ENCODE results near the gene ARHGAP32.
A peak's percentile ranks its signal among the peaks of the same experiment; 100 is the strongest.
"Not testable (repeated sequence)": the region's sequence is repeated elsewhere in the genome, so short reads cannot be mapped to it uniquely, and the experiment has no call there.

ARHGAP32 gene

DNA sequence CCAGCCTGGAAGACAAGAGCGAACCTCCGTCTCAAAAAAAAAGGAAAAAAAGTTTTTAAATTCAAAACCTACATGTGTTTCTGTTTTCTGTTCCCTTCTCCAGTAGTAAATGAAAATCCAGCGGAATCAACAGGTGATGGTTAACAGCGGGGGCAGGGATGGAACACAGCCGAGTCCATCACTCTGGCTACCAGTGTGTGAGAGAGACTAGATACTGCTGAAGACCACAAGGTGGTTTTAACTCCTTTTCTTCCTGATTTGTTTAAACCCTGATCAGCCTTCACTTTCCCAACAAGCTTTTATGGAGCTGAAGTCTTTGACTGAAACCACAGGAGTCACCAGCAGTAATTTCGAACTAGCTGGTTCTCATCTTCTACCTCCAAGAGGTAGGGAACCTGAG is 3.6 kb upstream of the ARHGAP32 start:
- no peak for DNase-seq

DNA sequence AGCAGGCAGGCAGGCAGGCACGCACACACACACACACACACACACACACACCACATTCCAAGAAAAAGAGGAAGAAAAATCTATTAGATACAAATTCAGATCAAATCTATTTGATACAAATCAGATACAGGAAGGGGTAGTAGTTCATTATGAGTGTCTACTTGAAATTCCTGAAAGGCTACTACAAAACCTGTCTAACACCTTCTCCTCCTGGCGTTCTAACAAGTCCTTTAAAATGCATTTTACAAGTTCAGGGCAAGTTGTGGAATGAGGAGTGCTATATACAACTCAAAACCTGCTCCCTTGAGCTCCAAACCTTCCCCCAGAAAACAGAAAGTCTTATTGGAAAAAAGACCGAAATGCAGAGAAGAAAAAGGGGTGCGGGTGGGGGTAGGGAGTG is 476 bp downstream of the ARHGAP32 start:
- no peak for DNase-seq

DNA sequence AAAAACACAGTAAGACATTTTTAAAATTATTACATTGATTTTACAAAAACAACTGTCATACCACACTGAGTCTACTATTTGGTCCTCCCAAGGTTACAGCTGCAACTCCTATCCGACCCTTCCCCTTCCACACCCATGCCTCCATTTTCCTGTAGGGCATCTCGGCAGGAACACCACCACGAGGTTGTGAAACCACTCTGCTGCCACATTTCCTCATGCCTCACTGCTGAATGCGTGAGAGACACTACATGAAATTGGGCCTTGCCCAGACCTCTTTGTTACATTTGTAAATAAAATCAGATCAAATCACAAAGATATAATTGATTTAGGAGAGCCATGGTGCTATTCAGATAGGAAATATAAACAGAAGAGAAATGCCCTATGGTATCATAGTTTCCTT is 2.0 kb downstream of the ARHGAP32 start:
- DNase-seq, result no peak

DNA sequence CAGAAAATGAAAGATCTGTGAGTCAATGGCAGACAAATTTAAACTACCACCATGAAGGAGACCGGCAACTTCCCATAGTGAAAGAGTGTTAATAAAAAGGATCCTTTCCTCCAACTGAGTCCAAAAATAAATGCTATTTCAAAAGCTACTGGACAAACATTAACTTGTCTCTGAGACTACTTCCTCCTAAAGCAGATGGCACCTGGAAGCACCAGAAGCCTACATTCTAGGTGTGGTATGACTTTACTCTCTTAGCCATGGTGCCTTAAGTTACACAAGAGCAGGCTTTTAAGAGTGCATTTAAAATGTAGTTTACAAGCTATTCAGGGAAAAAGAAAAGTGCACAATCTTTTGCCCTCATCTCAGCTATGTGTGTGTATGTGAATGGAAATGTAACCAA is 2.5 kb downstream of the ARHGAP32 start:
- no peak for DNase-seq

DNA sequence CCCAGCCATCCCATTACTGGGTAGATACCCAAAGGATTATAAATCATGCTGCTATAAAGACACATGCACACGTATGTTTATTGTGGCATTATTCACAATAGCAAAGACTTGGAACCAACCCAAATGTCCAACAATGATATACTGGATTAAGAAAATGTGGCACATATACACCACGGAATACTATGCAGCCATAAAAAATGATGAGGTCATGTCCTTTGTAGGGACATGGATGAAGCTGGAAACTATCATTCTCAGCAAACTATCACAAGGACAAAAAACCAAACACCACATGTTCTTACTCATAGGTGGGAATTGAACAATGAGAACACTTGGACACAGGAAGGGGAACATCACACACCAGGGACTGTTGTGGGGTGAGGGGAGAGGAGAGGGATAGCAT is 7.0 kb downstream of the ARHGAP32 start:
- DNase-seq, result not testable (repeated sequence)

DNA sequence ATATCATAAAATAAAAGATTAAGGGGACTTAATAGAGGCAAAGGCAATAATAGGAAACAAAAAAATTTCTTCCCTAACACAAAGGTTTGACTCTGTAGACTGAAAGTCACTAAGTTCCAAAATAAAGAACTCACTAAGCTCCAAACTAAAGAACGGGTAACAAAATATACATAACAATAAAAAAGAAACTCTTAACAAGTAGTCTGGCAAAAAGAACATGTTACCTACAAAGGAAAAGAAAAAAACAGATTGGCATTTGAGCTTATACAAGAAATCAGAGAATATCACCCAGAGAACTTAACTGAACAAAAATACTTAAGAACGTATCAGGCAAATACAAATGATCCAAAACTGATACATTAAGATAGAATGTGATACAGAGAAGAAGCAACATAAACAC is 7.5 kb downstream of the ARHGAP32 start:
- DNase-seq, result no peak

DNA sequence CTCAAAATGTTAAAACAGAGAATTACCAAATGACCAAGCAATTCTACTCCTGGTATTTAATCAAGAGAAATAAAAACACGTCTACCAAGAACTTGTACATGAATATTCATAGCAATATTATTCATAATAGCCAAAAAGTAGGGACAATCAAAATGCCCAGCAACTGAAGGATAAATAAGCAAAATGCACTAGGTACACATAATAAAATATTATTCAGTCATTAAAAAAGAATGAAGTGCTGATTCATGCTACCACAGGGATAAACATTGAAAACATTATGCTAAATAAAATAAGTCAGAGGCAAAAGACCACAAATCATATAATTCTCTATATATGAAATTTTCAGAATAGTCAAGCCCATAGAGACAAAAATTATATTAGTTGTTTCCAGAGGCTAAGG is 24.8 kb downstream of the ARHGAP32 start:
- DNase-seq, result no peak

DNA sequence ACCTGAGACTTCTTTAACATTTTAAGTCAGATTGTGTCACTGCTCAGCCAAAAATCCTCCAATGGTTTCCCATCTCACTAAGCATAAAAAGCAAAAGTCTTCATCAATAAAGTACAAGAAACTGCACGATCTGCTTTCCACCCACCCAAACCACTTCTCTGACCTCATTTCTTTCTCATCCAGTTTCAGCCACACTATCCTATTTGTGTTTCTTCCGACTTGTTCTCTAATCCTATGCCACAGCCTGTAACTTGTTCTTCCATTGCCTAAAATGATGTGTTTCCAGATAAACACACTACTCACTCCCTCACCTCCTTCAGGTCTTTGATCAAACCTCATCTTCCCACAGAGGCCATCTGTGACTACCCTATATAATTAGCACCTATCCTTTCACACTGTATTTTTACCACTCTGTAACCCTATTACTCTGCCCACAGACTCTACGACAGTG is 28.4 kb downstream of the ARHGAP32 start:
- no peak for DNase-seq

DNA sequence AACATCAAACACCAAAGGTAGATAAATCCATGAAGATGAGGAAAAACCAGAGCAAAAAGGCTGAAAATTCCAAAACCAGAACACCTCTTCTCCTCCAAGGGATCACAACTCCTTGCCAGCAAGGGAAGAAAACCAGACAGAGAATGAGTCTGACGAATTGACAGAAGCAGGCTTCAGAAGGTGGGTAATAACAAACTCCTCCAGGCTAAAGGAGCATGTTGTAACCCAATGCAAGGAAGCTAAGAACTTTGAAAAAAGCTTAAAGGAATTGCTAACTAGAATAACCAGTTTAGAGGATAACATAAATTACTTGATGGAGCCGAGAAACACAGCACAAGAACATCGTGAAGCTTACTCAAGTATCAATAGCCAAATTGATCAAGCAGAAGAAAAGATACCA is 35.0 kb downstream of the ARHGAP32 start:
- DNase-seq, result not testable (repeated sequence)

DNA sequence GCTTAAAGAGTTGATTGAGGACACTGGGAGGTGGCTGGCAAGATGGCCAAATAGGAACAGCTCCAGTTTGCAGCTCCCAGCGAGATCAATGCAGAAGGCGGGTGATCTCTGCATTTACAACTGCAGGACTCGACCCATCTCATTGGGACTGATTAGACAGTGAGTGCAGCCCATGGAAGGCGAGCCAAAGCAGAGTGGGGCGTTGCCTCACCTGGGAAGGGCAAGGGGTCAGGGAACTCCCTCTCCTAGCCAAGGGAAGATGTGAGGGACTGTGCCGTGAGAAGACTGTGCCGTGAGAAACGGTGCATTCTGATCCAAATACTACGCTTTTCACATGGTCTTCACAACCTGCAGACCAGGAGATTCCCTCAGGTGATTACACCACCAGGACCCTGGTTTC is 36.4 kb downstream of the ARHGAP32 start:
- DNase-seq, result no peak

DNA sequence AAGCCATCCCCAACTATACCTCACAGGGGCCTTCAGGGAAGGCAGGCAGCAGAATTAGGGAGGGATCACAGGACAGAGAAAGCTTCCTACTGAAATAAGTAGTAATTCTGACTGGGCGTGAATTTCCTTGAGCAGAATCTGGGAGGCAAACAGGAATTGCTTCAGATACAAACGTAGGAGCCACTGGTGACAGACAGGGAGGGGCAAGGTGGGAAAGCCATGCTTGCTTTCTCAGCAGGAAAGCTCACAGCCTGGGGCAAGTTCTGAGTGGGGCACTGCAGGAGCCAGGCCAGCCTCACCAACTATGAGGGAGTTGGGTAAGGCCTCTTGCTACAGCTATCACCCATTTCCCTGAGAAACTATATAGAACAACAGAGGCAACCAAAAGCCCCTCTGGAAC is 43.6 kb downstream of the ARHGAP32 start:
- DNase-seq, result no peak

DNA sequence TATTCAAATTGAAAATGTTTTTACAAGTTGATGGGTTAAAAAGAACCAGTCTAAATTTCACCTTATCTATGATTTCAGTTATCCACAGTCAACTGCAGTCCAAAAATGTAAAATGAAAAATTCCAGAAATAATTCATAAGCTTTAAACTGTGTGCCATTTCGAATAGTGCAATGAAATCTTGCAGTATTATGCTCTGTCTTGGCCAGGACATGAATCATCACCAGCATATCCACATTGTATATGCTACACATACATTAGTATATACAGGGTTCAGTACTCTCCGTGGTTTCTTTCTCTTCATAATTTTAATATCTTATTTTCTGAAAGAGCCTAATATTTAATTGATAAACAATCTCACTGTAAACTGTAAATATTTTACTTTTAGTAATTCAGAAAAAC is 45.9 kb downstream of the ARHGAP32 start:
- no peak for DNase-seq

DNA sequence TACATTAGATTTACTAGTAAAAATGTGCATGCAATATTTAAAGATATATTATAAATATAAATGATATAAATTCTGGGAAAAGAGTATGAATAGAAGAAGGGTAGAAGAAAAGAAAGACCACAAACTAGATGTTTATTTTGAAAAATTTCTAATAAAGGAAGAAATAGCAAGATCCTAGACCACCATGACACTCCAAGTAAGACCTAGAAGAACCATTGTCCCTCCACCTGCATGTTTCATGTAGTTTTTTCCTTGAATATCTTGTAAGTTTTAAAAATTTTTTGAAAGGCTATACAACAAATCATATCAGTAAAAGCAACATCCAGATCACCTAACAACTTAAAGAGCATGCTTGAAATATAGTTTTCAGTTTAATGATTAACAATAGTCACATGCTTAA is 46.8 kb downstream of the ARHGAP32 start:
- DNase-seq, result no peak

DNA sequence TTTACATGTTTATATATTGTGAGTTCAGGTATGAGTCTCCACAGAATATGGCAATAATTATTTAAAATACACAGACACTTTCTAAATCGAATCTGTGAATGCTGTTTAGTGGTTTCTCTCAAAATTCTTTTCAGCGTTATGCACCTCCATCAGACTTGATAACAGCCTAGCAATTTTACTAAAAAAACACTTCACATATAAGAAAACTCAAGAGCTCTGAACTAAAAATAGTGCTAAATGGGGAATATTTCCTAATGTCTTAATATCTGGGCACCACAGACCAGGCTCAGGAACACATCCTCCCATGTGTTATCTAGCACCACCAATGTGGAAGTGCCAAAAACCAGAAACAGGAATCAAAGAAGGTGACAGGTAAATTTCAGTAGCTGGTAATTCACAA is 47.9 kb downstream of the ARHGAP32 start:
- no peak for DNase-seq

DNA sequence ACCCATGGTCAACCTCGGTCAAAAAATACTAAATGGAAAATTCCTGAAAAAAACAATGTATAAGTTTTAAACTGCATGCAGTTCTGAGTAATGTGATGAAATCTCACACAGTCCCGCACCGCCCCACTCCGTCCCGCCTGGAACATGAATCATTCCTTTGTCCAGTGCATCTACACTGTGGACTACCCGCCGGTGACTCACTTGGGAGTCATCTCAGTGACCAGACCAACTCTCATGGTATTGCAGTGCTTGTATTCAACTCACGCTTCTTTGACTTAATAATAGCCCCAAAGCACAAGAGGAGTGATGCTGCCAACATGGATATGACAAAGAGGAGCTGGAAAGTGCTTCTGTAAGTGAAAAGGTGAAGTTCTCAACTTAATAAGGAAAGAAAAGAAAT is 48.8 kb downstream of the ARHGAP32 start:
- no peak for DNase-seq

DNA sequence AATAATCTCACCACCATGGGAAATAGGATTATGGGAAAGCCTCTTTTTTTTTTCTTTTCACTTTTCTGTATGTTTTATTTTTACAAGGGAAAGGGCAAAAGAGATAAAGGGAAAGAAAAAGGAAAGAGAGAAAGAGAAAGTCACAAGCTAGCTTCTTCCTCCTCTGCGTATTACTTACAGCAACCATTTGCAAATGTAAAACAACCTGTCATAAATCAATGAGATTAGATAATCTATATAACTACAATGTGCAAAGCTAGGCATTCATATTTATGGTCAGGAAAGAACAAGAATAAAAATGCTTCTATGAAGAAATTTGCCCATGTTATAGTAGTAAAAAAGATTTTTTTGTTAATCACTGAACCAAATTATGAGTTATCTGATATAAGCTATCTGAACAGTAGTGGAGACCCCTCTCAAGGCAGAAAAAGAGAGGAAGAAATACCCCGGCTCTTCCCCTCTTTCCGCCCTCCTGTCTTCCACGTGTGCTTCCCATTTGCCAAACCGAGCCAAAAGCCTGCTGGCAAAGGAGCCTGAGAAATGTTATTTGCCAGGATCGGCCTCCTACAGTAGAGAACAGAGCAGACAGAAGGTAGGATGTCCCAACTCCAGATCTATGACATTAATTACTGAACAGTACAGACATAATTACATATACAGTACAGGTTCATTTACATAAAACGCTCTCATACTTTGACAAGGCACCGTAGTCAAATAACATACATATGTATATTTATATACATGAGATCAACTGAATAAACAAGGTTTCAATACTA is 50.2 kb downstream of the ARHGAP32 start:
- DNase-seq, result no peak

DNA sequence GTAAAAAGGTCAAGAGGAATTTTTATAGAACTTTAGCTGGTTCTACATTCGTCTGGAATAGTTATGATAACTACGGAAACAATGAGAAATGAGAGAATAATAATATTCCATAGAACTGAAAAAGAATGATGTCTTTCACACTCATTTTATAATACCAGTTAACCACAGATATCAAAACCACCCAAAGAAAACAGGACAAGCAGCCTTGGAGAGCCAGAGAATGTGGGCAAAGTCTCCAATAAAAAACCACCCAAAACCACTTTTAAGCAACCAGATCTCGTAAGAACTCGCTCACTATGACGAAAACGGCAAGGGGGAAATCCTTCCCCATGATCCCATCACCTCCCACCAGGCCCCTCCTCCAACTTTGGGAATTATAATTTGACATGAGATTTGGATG is 60.8 kb downstream of the ARHGAP32 start:
- no peak for DNase-seq

DNA sequence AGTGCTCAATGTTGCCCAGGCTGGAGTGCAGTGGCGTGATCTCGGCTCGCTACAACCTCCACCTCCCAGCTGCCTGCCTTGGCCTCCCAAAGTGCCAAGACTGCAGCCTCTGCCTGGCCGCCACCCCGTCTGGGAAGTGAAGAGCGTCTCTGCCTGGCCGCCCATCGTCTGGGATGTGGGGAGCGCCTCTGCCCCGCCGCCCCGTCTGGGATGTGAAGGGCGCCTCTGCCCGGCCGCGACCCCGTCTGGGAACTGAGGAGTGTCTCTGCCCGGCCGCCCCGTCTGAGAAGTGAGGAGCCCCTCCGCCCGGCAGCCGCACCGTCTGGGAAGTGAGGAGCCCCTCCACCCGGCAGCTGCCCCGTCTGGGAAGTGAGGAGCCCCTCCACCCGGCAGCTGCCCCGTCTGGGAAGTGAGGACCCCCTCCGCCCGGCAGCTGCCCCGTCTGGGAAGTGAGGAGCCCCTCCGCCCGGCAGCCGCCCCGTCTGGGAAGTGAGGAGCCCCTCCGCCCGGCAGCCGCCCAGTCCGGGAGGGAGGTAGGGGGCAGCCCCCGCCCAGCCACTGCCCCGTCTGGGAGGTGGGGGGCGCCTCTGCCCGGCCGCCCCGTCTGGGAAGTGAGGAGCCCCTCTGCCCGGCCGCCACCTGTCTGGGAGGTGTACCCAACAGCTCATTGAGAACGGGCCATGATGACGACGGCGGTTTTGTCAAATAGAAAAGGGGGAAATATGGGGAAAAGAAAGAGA is 63.1 kb downstream of the ARHGAP32 start:
- not testable (repeated sequence) for DNase-seq

DNA sequence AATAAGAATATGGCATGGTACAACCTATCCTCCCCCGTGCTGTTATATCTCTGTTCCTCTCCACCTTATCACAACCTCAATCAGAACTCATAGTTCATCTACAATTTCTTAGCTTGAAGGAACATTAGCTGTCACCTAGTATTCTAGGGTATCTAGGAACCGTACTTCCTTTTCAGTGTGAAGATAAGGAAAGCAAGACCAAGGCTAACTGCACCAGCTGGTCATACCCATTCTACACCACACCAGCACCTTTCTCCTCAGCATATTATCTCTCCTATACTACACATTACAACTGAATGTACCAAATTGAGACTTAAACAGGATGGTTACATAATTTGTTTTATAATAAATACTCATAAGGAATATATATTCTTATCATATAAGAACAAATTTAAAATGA is 73.1 kb downstream of the ARHGAP32 start:
- DNase-seq, result no peak

DNA sequence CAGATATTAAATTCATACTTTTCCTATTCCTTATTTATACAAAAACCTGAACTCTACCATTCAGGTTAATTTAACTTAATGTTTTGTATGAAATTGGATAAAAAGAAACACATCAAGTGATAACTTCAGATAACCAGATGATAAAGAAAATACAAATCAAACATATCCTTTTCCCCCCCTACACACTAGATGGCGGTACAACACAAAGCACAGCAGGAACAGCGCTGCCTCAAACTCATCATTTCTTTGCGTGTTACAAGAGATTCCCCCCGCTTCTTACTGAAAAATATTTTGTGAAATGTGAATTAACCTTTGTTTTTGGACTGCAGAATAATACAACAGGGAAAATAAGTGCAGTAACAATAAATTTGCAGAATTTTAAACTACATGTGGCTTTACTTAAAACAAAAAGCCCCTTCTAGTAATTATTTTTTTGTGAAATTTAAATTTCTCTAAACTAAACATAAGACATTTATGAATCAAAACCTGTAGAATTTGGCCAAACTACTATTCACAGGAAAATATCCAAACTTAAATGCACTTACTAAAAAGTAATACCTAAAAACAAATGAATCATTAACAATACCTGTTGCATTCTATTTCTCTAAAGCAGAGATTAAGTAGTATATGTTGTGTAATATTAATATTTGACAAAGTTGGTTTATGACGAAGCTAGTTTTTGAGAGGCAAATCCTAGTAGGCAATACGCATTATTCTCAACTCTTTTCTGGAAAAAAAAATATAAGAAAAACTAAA is 74.4 kb downstream of the ARHGAP32 start:
- DNase-seq, result peak; percentile 58

DNA sequence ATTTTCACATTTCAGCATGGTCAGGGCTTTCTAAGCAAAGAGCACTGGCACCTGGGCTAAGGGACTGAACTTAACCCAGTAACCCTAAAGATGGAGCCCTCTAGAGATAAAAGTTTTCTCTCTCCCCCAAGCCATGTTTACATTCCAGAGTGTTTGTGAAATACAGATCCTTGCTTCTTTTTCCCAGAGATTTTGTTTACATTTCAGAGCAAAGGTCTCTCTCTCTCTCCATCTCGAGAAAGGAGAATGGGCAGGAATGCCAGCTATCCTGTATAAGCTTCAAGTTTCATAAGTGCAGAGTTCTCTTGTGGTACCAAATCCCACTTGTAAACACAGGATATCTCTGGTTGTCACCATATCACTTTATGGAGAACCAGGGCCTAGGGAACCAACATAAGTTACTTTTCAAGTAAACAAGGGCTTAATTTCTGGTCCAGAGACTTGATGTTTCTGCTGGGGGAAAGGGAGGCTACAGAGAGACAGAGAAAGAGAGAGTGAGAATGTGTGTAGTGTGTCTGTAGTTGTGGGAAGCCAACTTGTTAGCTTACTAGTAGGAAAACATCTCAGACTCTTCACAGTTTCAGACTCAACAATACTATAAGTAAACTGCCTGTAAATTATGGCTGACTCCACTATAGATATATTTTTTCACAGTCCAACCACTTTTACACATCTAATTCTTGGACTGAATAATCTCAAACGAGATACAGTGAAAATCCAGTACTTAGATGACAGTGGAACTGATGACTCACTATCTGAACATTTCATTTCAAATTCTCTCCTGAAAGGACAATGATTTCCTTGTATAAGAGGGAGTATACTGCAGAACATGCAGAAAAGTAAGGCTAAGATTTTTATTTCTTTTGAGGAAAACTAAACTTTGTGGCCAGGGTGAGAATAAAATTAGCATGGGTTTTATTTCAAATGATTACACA is 76.2 kb downstream of the ARHGAP32 start:
- peak; percentile 36 for DNase-seq

DNA sequence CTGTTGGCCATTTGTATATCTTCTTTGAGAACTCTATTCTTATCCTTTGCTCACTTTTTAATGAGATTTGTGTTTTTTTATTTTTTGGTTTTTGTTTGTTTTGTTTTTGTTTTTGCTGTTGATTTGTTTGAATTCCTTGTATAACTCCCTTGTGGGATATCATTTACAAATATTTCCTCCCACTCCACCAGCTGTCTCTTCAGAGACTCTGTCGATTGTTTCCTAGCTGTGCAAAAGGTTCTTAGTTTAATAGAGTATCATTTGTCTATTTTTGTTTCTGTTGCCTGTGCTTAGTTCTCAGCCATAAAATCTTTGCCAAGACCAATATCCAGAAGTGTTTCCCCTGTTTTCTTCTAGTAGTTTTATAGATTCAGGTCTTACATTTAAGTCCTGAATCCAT is 82.4 kb downstream of the ARHGAP32 start:
- no peak for DNase-seq

DNA sequence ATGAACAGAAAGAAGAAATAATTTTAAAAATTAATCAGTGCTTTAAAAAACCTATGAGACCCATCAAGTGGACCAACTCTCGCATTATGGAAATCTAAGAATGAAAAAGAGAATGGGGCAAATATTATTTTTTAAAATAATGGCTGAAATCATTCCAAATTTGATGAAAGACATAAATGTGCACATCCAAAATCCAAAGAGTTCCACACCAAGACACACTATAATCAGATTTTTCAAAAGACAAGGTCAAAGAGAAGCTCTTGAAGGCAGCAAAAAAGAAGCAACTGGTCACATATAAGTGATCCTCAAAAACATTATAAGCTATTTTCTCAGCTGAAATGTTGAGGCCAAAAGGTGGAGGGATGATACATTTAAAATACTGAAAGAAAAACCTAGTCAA is 85.3 kb downstream of the ARHGAP32 start:
- DNase-seq, result no peak

Measured in activated CD4-positive, alpha-beta T cell treated with anti-CD3 and anti-CD28 coated beads, Interleukin-10, Interleukin-2, amounts not matched to agents 100 ng/mL and 50 ng/mL, durations not matched to agents 16 hours and 8 hours (primary cell).